ENCODE measurements around the gene ZEB2.

ZEB2 gene

DNA sequence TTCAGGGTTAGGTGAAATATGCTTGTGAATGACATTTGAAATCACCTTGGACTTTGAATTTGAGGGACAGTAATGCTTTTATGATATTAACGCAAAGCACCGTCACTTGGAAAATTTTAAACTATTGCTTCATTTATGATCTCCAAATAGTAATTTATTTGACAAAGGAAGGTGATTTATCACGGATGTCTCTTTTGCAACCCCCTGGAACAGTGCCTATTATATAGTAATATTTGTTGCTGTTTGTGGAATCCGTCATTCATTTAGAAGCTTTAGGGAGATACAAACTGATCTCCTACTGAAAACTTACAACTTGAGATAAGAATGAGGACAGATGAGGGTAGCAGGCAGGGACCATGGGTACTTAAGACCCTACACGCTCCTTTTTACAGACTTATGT lies 10.7 kb upstream of the ZEB2 start:
- Histone ChIP-seq H3K36me3 (no peaks in the 10 kb centered on the region), H3K4me1 (ENCODE audit: control insufficient read depth in 1 of 2, insufficient read depth in 1 of 2, low read depth in 1 of 2, low read length in 1 of 2) (no peaks in the 10 kb centered on the region), H3K4me3 (ENCODE audit: low read depth in 1 of 2, low read length in 1 of 2) (no peak overlapping the region), H3K27me3 (peaks cover 6% of the 10 kb centered on the region), H3K9me3 (no peaks in the 10 kb centered on the region), H3K27ac (no peak overlapping the region)
- TF ChIP-seq, protein P1, sequence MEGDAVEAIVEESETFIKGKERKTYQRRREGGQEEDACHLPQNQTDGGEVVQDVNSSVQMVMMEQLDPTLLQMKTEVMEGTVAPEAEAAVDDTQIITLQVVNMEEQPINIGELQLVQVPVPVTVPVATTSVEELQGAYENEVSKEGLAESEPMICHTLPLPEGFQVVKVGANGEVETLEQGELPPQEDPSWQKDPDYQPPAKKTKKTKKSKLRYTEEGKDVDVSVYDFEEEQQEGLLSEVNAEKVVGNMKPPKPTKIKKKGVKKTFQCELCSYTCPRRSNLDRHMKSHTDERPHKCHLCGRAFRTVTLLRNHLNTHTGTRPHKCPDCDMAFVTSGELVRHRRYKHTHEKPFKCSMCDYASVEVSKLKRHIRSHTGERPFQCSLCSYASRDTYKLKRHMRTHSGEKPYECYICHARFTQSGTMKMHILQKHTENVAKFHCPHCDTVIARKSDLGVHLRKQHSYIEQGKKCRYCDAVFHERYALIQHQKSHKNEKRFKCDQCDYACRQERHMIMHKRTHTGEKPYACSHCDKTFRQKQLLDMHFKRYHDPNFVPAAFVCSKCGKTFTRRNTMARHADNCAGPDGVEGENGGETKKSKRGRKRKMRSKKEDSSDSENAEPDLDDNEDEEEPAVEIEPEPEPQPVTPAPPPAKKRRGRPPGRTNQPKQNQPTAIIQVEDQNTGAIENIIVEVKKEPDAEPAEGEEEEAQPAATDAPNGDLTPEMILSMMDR (IDR thresholded peaks at IDR 0.05) = no peak

GRCh38 chr2:144529841-144530240 lies 9.9 kb upstream of the ZEB2 start:
- no peak overlapping the region for H3K27ac ChIP-seq
- no peaks in the 10 kb centered on the region for H3K4me1 ChIP-seq (ENCODE audit: control insufficient read depth in 1 of 2, insufficient read depth in 1 of 2, low read depth in 1 of 2, low read length in 1 of 2)
- no peak overlapping the region for H3K4me3 ChIP-seq (ENCODE audit: low read depth in 1 of 2, low read length in 1 of 2)
- H3K9me3 ChIP-seq = no peaks in the 10 kb centered on the region
- H3K36me3 ChIP-seq = no peaks in the 10 kb centered on the region
- H3K27me3 ChIP-seq = peaks cover 6% of the 10 kb centered on the region
- TF ChIP-seq, protein P1 (IDR thresholded peaks at IDR 0.05) = no peak

DNA sequence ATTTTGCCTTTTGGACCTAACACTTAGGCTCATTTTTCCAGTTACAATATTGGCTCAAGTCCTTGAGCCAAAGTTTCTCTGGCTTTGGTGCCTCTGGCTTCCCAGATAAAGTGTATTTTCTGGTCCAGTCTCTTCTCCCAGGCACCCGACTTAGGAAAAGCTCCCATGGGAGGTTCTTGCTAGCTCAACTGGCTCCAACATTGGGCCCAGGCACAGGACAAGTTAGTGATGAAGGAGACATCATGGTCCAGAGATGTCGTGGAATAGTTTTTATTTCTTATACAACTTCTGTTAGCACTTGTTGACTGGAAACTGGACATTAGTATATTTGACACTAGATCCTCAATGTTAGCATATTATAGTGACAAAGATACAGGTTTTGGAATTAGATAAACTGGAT lies 8.2 kb upstream of the ZEB2 start:
- Histone ChIP-seq H3K4me1 (ENCODE audit: control insufficient read depth in 1 of 2, insufficient read depth in 1 of 2, low read depth in 1 of 2, low read length in 1 of 2) (peaks cover 2 to 3% of the 10 kb centered on the region in 2 experiments), H3K4me3 (ENCODE audit: low read depth in 1 of 2, low read length in 1 of 2) (no peak overlapping the region), H3K27ac (no peak overlapping the region), H3K9me3 (no peaks in the 10 kb centered on the region), H3K36me3 (no peaks in the 10 kb centered on the region), H3K27me3 (peaks cover 6% of the 10 kb centered on the region)
- TF ChIP-seq, protein P1 (IDR thresholded peaks at IDR 0.05) = no peak

- H3K9me3 ChIP-seq = no peaks in the 10 kb centered on the region
- peaks cover 6% of the 10 kb centered on the region for H3K27me3 ChIP-seq
- no peak overlapping the region for H3K27ac ChIP-seq
- no peaks in the 10 kb centered on the region for H3K36me3 ChIP-seq
- H3K4me1 ChIP-seq (ENCODE audit: control insufficient read depth in 1 of 2, insufficient read depth in 1 of 2, low read depth in 1 of 2, low read length in 1 of 2) = peaks cover 15% of the 10 kb centered on the region in 2 experiments
- no peak overlapping the region for H3K4me3 ChIP-seq (ENCODE audit: low read depth in 1 of 2, low read length in 1 of 2)
- TF ChIP-seq, protein P1 (IDR thresholded peaks at IDR 0.05) = no peak
Observed at GRCh38 chr2:144526831-144527230, 6.9 kb upstream of the ZEB2 start.

- Histone ChIP-seq H3K9me3 (no peaks in the 10 kb centered on the region), H3K36me3 (no peaks in the 10 kb centered on the region), H3K4me1 (ENCODE audit: control insufficient read depth in 1 of 2, insufficient read depth in 1 of 2, low read depth in 1 of 2, low read length in 1 of 2) (peaks cover 24 to 27% of the 10 kb centered on the region in 2 experiments), H3K27me3 (no peaks in the 10 kb centered on the region), H3K27ac (peak overlapping the region; percentile 56), H3K4me3 (ENCODE audit: low read depth in 1 of 2, low read length in 1 of 2) (peak overlapping the region; percentile 75 to 87)
- TF ChIP-seq, protein P1 (IDR thresholded peaks at IDR 0.05) = no peak
Observed at GRCh38 chr2:144524118-144525009, 4.4 kb upstream of the ZEB2 start.
